ENCODE results near the gene KCNN1.

KCNN1 gene

GRCh38 chr19:18041054-18041453 is 74.1 kb downstream of the KCNN1 start:
- TF ChIP-seq, protein P1, sequence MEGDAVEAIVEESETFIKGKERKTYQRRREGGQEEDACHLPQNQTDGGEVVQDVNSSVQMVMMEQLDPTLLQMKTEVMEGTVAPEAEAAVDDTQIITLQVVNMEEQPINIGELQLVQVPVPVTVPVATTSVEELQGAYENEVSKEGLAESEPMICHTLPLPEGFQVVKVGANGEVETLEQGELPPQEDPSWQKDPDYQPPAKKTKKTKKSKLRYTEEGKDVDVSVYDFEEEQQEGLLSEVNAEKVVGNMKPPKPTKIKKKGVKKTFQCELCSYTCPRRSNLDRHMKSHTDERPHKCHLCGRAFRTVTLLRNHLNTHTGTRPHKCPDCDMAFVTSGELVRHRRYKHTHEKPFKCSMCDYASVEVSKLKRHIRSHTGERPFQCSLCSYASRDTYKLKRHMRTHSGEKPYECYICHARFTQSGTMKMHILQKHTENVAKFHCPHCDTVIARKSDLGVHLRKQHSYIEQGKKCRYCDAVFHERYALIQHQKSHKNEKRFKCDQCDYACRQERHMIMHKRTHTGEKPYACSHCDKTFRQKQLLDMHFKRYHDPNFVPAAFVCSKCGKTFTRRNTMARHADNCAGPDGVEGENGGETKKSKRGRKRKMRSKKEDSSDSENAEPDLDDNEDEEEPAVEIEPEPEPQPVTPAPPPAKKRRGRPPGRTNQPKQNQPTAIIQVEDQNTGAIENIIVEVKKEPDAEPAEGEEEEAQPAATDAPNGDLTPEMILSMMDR (IDR thresholded peaks at IDR 0.05), result no peak

DNA sequence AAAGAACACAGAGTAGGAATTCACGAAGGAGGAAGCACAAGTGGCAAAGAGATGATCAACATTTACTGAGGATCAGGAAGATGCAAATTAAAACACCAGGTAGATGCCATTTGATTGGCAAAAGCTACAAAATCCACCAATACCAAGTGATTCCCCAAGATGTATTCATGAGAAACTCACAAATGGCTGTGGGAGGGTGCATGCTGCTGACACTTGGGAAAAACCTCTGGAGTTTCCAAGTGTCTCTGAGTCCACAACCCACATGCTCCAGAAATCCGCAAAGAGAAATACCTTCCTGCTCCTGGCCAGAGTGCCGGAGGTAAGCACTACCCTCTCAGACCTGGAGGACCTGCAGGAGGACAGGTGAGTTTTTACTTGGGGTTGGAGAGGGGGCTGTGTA is 76.8 kb downstream of the KCNN1 start:
- TF ChIP-seq, protein P1 (IDR thresholded peaks at IDR 0.05), result no peak

DNA sequence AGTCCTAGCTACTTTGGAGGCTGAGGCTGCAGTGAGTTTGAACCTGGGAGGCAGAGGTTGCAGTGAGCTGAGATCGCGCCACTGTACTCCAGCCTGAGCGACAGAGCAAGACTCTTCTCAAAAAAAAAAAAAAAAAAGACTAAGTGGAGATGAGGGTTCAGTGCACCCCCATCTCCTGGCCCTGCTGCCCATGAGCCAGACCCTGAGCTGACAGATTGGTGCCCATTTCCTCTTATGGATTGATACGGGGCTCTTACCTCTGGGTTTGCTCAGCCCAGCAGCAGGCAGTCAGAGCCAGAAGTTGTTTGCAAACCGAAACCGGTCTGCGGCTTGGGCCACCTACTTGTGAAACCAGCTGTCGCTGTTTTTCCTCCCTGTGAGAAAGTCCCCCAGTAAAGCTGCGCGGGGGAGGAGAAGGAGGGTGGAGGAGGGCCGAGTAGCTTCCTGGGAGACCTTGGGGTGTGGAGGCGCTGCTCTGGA is 78.0 kb downstream of the KCNN1 start:
- TF ChIP-seq, protein P1 (IDR thresholded peaks at IDR 0.05), result no peak

- TF ChIP-seq, protein P1 (IDR thresholded peaks at IDR 0.05), result no peak
Measured at GRCh38 chr19:18045307-18046050, 78.6 kb downstream of the KCNN1 start.

DNA sequence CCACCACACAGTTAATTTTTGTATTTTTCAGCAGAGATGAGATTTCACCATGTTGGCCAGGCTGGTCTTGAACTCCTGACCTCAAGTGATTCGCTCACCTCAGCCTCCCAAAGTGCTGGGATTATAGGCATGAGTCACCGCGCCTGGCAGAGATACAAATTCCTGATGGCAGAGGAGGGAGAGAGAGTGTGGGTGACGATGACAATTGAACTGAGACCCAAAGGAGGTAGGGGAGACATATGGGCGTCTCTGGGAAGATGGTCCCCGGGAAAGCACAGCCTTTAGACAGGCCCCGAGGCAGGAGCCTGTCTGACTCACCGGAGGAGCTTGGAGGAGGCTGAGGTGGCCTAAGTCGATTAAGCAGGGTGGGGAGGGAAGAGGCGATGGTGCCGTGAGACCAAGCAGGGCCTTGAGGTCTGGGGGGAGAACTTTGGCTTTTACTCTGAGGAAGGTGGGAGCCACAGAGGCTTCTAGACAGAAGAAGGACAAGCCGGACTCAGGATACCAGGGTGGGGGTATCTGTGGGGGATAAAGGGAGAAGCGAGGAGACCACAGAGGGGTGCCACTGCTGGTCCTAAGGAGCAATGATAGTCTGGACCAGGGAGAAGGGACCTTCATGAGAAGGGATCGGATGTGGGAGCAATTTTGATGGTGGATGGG is 79.3 kb downstream of the KCNN1 start:
- TF ChIP-seq, protein P1 (IDR thresholded peaks at IDR 0.05), result no peak

DNA sequence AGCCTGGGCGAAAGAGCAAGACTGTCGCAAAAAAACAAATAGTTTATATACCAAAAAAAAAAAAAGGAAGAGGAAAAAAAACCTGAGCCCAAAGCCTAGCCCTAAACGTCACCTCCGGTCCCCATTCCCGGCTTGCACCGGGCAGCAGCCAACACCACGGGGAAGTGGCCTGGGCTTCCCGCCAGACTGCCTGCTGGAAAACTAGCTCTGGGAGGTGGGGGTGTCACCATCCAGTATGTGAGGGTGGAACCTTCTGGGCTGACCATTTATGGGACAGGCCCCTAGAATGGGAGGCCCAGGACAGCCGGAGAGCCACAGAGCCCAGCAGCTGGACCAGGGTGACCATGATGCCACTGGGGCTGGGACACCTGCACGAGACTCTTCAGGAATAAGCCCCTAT is 82.5 kb downstream of the KCNN1 start:
- TF ChIP-seq, protein P1 (IDR thresholded peaks at IDR 0.05), result no peak
